Psoas muscle (tissue), 8 donors: ENCODE data around the gene MAOB. TPM values are rescaled to one million over a fixed set of nuclear protein-coding genes. Genes with fewer than 3 reads are reported as not detected.

Experiments used
- ATAC-seq, 4 donors: fragments of 200-7000 bp; cut with Tn5 transposase; one replicate each; pipeline ENCODE4 v1.9.1; 2020; ENCODE audit warnings: moderate library complexity in 3 of 4, mild to moderate bottlenecking in 2 of 4
- DNase-seq, 2 donors: peaks; one replicate each; pipeline ENCODE4 v3.0.0-alpha.2; 2020
- H3K27ac ChIP-seq: fragments of 200-600 bp; one replicate; pipeline ENCODE4 v1.8.0; 2022
- H3K27me3 ChIP-seq, 3 donors: fragments of 200-600 bp in 1 of 3; one replicate each; pipeline versions ENCODE4 v1.6.1 to v1.8.0; 2013 to 2022; ENCODE audit warnings: low read length in 2 of 3, mild to moderate bottlenecking in 2 of 3, moderate library complexity in 1 of 3; ENCODE audit not compliant: insufficient read depth in 3 of 3
- H3K36me3 ChIP-seq, 2 donors: fragments of 200-600 bp in 1 of 2; one replicate each; pipeline versions ENCODE4 v1.6.1 to v1.8.0; 2013 to 2022; ENCODE audit warnings: low read depth in 1 of 2, mild to moderate bottlenecking in 1 of 2, moderate library complexity in 1 of 2; ENCODE audit not compliant: insufficient read depth in 1 of 2
- H3K4me1 ChIP-seq: fragments of 200-600 bp; one replicate; pipeline ENCODE4 v1.8.0; 2022
- H3K4me3 ChIP-seq: fragments of 200-600 bp; one replicate; pipeline ENCODE4 v1.8.0; 2022; ENCODE audit warnings: mild to moderate bottlenecking
- H3K9me3 ChIP-seq: fragments of 200-600 bp; one replicate; pipeline ENCODE4 v1.8.0; 2022
- CTCF ChIP-seq: fragments of 200-600 bp; IDR thresholded peaks from one replicate; pipeline ENCODE4 v1.8.0; 2022; ENCODE audit warnings: antibody characterized with exemption
- WGBS, 3 donors: extraction: QIAGEN DNeasy Blood & Tissue Kit; methylation state at CpG; one replicate each; pipeline versions ENCODE4 v1.1.6 to v1.1.7; 2013; 5-methylcytosine and 5-hydroxymethylcytosine counted together
- intact Hi-C, 2 donors: fragments of 100-400 bp; cut with DNase I; formaldehyde crosslinking; loops; one replicate each; pipeline versions ENCODE4 v1.11.0 to v1.14.2; 2022
- polyA plus RNA-seq, 3 donors: library from polyadenylated mRNA; stranded (reverse); fragments of 200-250 nt; gene quantifications; one replicate each; pipeline ENCODE4 v1.2.3, GENCODE V29; 2013
- total RNA-seq, 4 donors: library from RNA; stranded (reverse); fragmentation: NEBNext Ultra II Directional in 2 of 4; extraction: Animal tissue kit (Norgen Biotek cat#: 25700) in 2 of 4; gene quantifications; one replicate each; pipeline versions ENCODE4 v1.2.1 to v1.2.4, GENCODE V29; 2021 to 2023
- donor health status: healthy with polysubstance abuse.
- donor health status: DM: no; HTN: no; CAD: no; lungs with moderate emphysema.
- donor health status: Bipolar disorder and iron deficiency.
- donor health status: healthy.
- donor health status: DM: yes; HTN: yes; CAD: no.
- donor health status: DM: no; HTN: no; CAD: no.
- donor health status: DM: no; HTN: no; CAD: no.
- donor health status: DM: yes; HTN: yes; CAD: no.

The MAOB gene
- total and polyA plus RNA-seq, 7 donors: 13.0 to 80.6 (median 42.6) TPM

GRCh38 chrX:43860646-43861370 lies 21.4 kb downstream of the MAOB start:
- H3K9me3 ChIP-seq: no peaks in the 10 kb centered on the region
- no peaks in the 10 kb centered on the region for H3K36me3 ChIP-seq
- peaks cover 0 to 22% (median 0%) of the 10 kb centered on the region in 3 donors for H3K27me3 ChIP-seq
- DNase-seq: no peak
- peak in 1 of 4 donors; percentile 28 for ATAC-seq
- peak overlapping the region; percentile 78 for H3K27ac ChIP-seq
- intact Hi-C loops: loop anchor here in 1 of 2 donors (5.0 kb wide), 1 partner anchor 41 kb away; no protein-coding TSS in a partner anchor
- peaks cover 10% of the 10 kb centered on the region for H3K4me1 ChIP-seq
- H3K4me3 ChIP-seq: peak overlapping the region; percentile 37
- no peak for TF ChIP-seq CTCF
- WGBS, 3 donors: 31 to 40% (median 38%) methylated on average over 8 of the region's 8 CpGs

GRCh38 chrX:43853225-43853828 lies 28.9 kb downstream of the MAOB start:
- H3K27me3 ChIP-seq: peaks cover 0 to 4% (median 0%) of the 10 kb centered on the region in 3 donors
- no peaks in the 10 kb centered on the region for H3K36me3 ChIP-seq
- TF ChIP-seq CTCF: no peak
- ATAC-seq (no peak), DNase-seq (no peak)
- intact Hi-C loops: no loop called here
- 66 to 94% (median 75%) methylated on average over 2 to 6 of the region's 6 CpGs for WGBS, 3 donors
- no peak overlapping the region for H3K4me3 ChIP-seq
- no peak overlapping the region for H3K27ac ChIP-seq
- no peaks in the 10 kb centered on the region for H3K9me3 ChIP-seq
- peaks cover 6% of the 10 kb centered on the region for H3K4me1 ChIP-seq

- WGBS, 3 donors: 77 to 90% (median 85%) methylated on average over 2 of the region's 2 CpGs
- no peak for DNase-seq
- no peaks in the 10 kb centered on the region for H3K9me3 ChIP-seq
- H3K36me3 ChIP-seq: no peaks in the 10 kb centered on the region
- peaks cover 6% of the 10 kb centered on the region for H3K4me1 ChIP-seq
- ATAC-seq: no peak
- peaks cover 0 to 4% (median 0%) of the 10 kb centered on the region in 3 donors for H3K27me3 ChIP-seq
- no peak for TF ChIP-seq CTCF
- no peak overlapping the region for H3K27ac ChIP-seq
- H3K4me3 ChIP-seq: no peak overlapping the region
- intact Hi-C loops: no loop called here
These were observed 31.6 kb downstream of the MAOB start for GRCh38 chrX:43850629-43851028.

- Histone ChIP-seq H3K27ac (peak overlapping the region; percentile 7), H3K4me3 (no peak overlapping the region), H3K27me3 (peaks cover 0 to 4% (median 0%) of the 10 kb centered on the region in 3 donors), H3K4me1 (peaks cover 6% of the 10 kb centered on the region), H3K36me3 (no peaks in the 10 kb centered on the region), H3K9me3 (no peaks in the 10 kb centered on the region)
- intact Hi-C loops: no loop called here
- ATAC-seq: peak in 3 of 4 donors; percentile 53 to 73 (median 57)
- no peak for DNase-seq
- no peak for TF ChIP-seq CTCF
- WGBS, 3 donors: 33 to 41% (median 33%) methylated on average over 6 of the region's 6 CpGs
These were observed 33.1 kb downstream of the MAOB start for GRCh38 chrX:43849173-43849572.
